ENCODE data around the gene CPE.

The CPE gene

DNA sequence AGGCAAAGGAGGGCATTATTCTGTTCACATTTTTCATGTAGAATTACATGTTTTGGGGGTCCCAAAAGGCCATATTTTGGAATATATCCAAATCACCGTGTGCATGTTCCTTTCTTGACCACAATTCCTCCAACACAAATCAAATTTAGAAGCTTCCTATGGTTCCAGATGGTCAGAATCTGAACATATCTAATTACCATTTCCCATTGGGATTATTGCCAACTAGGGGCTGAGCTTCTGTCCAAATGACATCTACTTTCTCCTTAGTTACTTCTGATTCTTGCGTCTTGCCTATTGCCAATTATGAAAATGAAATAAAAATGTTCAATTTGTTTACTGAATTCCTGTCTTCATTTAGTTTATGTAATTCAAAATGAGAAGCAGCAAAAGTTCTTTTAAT is 163.7 kb downstream of the CPE start:
- DNase-seq (no peak), ATAC-seq (no peak)
- Mint-ChIP-seq H3K4me3 (no peak overlapping the region), H3K27me3 (no peaks in the 10 kb centered on the region), H3K27ac (no peak overlapping the region), H3K36me3 (ENCODE audit: low read depth) (no peaks in the 10 kb centered on the region), H3K4me1 (no peaks in the 10 kb centered on the region), H3K9me3 (no peaks in the 10 kb centered on the region)

Measured in activated naive CD8-positive, alpha-beta T cell treated with anti-CD3 and anti-CD28 coated beads, Interleukin-2, amount 50 U/mL, for 24 hours (primary cell).